GM12878 (cell line): ENCODE measurements around the gene EVX2.

Source experiments
- CBFB ChIP-seq: IDR thresholded peaks from 2 replicates; pipeline ENCODE4 v1.6.1; 2016; ENCODE audit warnings: antibody characterized with exemption, low read depth
- CBX5 ChIP-seq: sonication (generic); IDR thresholded peaks from 2 replicates; pipeline ENCODE4 v1.6.1; 2016; ENCODE audit warnings: low read depth, moderate library complexity, mild to moderate bottlenecking, inconsistent platforms
- ETV6 ChIP-seq, 2 experiments: fragments of 450-650 bp in 1 of 2; IDR thresholded peaks in 1 of 2; conservative IDR thresholded peaks in 1 of 2; 2 replicates each; pipeline ENCODE4 v1.6.1; 2014; ENCODE audit warnings: antibody characterized with exemption in 1 of 2, borderline replicate concordance in 1 of 2, low read depth in 1 of 2, mild to moderate bottlenecking in 1 of 2, moderate library complexity in 1 of 2
- KDM1A ChIP-seq: fragments of 200-600 bp; sonication (generic); IDR thresholded peaks from 2 replicates; pipeline ENCODE4 v1.6.1; 2016; ENCODE audit warnings: borderline replicate concordance
- NR2C2 ChIP-seq: IDR thresholded peaks from 2 replicates; pipeline ENCODE4 v1.6.1; 2011; ENCODE audit warnings: borderline replicate concordance, low read depth; ENCODE audit not compliant: control insufficient read depth, insufficient read length
- POLR2A ChIP-seq: IDR thresholded peaks from 2 replicates; pipeline ENCODE4 v1.6.1; 2011; ENCODE audit warnings: low read depth, mild to moderate bottlenecking, low read length
- POLR2AphosphoS5 ChIP-seq: IDR thresholded peaks from 2 replicates; pipeline ENCODE4 v1.6.1; 2011; ENCODE audit warnings: mild to moderate bottlenecking, low read length, inconsistent platforms
- RAD21 ChIP-seq: IDR thresholded peaks from 2 replicates; pipeline ENCODE4 v1.6.1; 2011; ENCODE audit warnings: mild to moderate bottlenecking, low read depth, low read length, moderate library complexity; ENCODE audit not compliant: insufficient read depth
- RAD51 ChIP-seq: fragments of 450-650 bp; IDR thresholded peaks from 2 replicates; pipeline ENCODE4 v1.6.1; 2016; ENCODE audit warnings: moderate library complexity, mild to moderate bottlenecking, inconsistent platforms
- YY1 ChIP-seq: IDR thresholded peaks from 2 replicates; pipeline ENCODE4 v1.6.1; 2011; ENCODE audit warnings: low read depth, mild to moderate bottlenecking, low read length
- ZNF274 ChIP-seq: IDR thresholded peaks from one replicate; pipeline ENCODE4 v1.8.0; 2011; ENCODE audit not compliant: insufficient read length, insufficient read depth
- TF ChIP-seq, protein P1 (sequence below), 3 experiments: IDR thresholded peaks in 2 of 3; conservative IDR thresholded peaks in 1 of 3; 2 replicates each; pipeline ENCODE4 v1.5.1; 2011; ENCODE audit warnings: low read depth in 3 of 3, low read length in 3 of 3, mild to moderate bottlenecking in 3 of 3, control low read depth in 2 of 3, moderate library complexity in 2 of 3, inconsistent platforms in 1 of 3, mixed read lengths in 1 of 3; ENCODE audit not compliant: control insufficient read depth in 2 of 3, insufficient read depth in 1 of 3; ENCODE audit errors: extremely low read depth in 1 of 3

GRCh38 chr2:176076063-176076462 lies 7.7 kb downstream of the EVX2 start:
- no peak for TF ChIP-seq POLR2A
- TF ChIP-seq, protein P1, sequence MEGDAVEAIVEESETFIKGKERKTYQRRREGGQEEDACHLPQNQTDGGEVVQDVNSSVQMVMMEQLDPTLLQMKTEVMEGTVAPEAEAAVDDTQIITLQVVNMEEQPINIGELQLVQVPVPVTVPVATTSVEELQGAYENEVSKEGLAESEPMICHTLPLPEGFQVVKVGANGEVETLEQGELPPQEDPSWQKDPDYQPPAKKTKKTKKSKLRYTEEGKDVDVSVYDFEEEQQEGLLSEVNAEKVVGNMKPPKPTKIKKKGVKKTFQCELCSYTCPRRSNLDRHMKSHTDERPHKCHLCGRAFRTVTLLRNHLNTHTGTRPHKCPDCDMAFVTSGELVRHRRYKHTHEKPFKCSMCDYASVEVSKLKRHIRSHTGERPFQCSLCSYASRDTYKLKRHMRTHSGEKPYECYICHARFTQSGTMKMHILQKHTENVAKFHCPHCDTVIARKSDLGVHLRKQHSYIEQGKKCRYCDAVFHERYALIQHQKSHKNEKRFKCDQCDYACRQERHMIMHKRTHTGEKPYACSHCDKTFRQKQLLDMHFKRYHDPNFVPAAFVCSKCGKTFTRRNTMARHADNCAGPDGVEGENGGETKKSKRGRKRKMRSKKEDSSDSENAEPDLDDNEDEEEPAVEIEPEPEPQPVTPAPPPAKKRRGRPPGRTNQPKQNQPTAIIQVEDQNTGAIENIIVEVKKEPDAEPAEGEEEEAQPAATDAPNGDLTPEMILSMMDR (IDR thresholded peaks at IDR 0.05 in 2 of 3, conservative IDR thresholded peaks at IDR 0.05 in 1 of 3; ENCODE audit: control insufficient read depth in 2 of 3, extremely low read depth in 1 of 3, insufficient read depth in 1 of 3, low read depth in 3 of 3, low read length in 3 of 3) = no peak
- TF ChIP-seq KDM1A = no peak
- TF ChIP-seq NR2C2 = no peak
- no peak for TF ChIP-seq ZNF274
- no peak for TF ChIP-seq YY1
- no peak for TF ChIP-seq RAD21
- no peak for TF ChIP-seq ETV6 (conservative IDR thresholded peaks at IDR 0.05 in 1 of 2, IDR thresholded peaks at IDR 0.05 in 1 of 2; ENCODE audit: borderline replicate concordance in 1 of 2, low read depth in 1 of 2)
- no peak for TF ChIP-seq POLR2AphosphoS5
- no peak for TF ChIP-seq CBX5
- TF ChIP-seq CBFB = no peak
- TF ChIP-seq RAD51 = no peak
